ENCODE data around the gene SLC35G2.
A peak's percentile ranks its signal among the peaks of the same experiment; 100 is the strongest.
"Not testable (repeated sequence)": the region's sequence is repeated elsewhere in the genome, so short reads cannot be mapped to it uniquely, and the experiment has no call there.

SLC35G2 gene

DNA sequence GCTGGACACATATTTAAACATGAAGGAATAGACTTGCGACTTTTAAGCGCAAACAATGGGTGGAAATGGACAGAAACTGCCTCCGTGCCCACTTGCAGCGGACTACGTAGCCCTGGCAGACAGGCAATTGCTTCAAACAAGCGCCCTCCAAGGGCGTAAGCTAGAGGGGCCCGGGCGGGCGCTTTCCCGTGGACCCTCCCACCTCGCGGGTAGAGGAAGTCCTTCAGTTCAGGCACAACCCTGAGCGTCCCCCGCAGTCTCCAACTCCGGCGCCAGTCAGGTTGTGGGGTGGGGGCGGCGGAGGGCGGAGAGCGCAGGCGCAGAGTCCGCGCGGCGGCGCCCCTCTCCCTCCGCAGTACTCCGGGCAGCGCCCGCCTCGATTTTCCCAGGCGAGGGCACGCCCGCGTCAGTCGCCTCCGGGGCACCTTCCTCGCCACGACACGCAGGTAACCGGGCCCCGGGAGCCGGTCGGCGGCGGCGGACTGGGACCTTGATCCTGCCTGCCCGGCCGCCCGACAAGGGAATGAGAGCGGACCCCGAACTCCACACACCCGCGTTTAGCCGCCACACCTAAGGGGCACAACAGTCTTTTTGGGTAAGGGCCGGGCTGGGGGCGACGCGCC, at the start of gene SLC35G2:
Gene SLC35G2, plus strand, starts transcription at position 358 of the 623 bp plus-strand sequence. CDS start 35,335 bp downstream, outside the sequence.
- Mint-ChIP-seq H3K4me1 (ENCODE audit: low read depth) (peaks cover 23% of the 10 kb centered on the region), H3K27ac (peak within 1 kb of the TSS; percentile 83), H3K4me3 (peak within 1 kb of the TSS; percentile 82), H3K9me3 (peaks cover 2% of the 10 kb centered on the region), H3K36me3 (ENCODE audit: low read depth) (no peaks in the 10 kb centered on the region), H3K27me3 (peaks cover 57% of the 10 kb centered on the region)
- DNase-seq = peak; percentile 59

GRCh38 chr3:136772709-136773108, 46.2 kb upstream of the SLC35G2 start:
- Mint-ChIP-seq H3K27ac (no peak overlapping the region), H3K36me3 (ENCODE audit: low read depth) (no peaks in the 10 kb centered on the region), H3K4me1 (ENCODE audit: low read depth) (no peaks in the 10 kb centered on the region), H3K9me3 (no peaks in the 10 kb centered on the region), H3K27me3 (no peaks in the 10 kb centered on the region), H3K4me3 (no peak overlapping the region)
- DNase-seq = no peak

GRCh38 chr3:136778865-136779264, 40.1 kb upstream of the SLC35G2 start:
- H3K27me3 Mint-ChIP-seq = no peaks in the 10 kb centered on the region
- H3K4me3 Mint-ChIP-seq = no peak overlapping the region
- H3K9me3 Mint-ChIP-seq = no peaks in the 10 kb centered on the region
- no peaks in the 10 kb centered on the region for H3K36me3 Mint-ChIP-seq (ENCODE audit: low read depth)
- H3K4me1 Mint-ChIP-seq (ENCODE audit: low read depth) = no peaks in the 10 kb centered on the region
- DNase-seq = no peak
- no peak overlapping the region for H3K27ac Mint-ChIP-seq

- Mint-ChIP-seq H3K9me3 (no peaks in the 10 kb centered on the region), H3K4me3 (no peak overlapping the region), H3K4me1 (ENCODE audit: low read depth) (no peaks in the 10 kb centered on the region), H3K36me3 (ENCODE audit: low read depth) (no peaks in the 10 kb centered on the region), H3K27ac (no peak overlapping the region), H3K27me3 (no peaks in the 10 kb centered on the region)
- DNase-seq = no peak
Measured at GRCh38 chr3:136780741-136781140, 38.2 kb upstream of the SLC35G2 start.

DNA sequence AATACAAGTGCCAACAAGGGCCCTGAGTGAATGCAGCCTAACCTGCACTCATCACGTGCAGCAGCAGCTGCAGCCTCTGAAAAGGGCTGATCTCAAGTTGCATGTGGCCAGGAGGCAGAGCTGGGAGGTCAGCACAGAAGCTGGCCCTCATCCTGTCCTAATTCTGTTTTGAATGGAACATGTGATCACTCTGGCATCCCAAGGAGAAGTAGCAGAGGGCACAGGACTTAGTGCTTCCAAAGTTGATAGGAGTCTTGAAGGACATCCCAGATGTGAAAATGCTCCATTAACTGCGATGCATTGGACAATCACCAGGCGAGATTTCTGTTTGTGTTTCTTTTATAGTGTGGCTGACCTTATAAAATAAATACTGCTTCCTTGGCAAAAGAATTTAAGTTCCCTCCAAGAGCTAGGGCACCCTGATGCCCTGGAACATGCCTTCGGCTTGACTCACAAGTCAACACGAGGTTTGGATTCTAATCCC, 35.2 kb upstream of the SLC35G2 start:
- Mint-ChIP-seq H3K36me3 (ENCODE audit: low read depth) (no peaks in the 10 kb centered on the region), H3K9me3 (no peaks in the 10 kb centered on the region), H3K27ac (no peak overlapping the region), H3K27me3 (no peaks in the 10 kb centered on the region), H3K4me3 (no peak overlapping the region), H3K4me1 (ENCODE audit: low read depth) (peaks cover 15% of the 10 kb centered on the region)
- DNase-seq = no peak

GRCh38 chr3:136787349-136787748, 31.6 kb upstream of the SLC35G2 start:
- Mint-ChIP-seq H3K27ac (peak overlapping the region; percentile 75), H3K27me3 (no peaks in the 10 kb centered on the region)

DNA sequence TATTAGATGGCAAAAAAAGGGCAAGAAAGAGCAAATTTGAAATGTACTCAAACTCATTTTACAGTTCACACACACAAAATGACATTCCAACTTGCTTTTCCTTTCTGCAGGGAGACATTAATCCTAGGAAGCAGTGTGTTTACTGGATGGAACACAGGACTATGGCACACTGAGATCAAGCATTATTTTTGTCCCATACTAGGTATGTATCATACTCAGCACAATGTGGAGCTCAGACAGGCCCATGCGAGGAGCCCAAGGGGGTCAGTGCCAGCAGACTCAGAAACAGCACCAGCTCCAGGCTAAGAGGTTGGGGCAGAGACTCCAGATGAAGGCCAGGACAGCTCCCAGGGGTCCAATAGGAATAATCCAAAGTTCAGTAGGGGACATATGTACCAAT, 30.8 kb upstream of the SLC35G2 start:
- Mint-ChIP-seq H3K4me3 (no peak overlapping the region), H3K27me3 (no peaks in the 10 kb centered on the region), H3K9me3 (no peaks in the 10 kb centered on the region), H3K27ac (no peak overlapping the region), H3K4me1 (ENCODE audit: low read depth) (peaks cover 15% of the 10 kb centered on the region), H3K36me3 (ENCODE audit: low read depth) (no peaks in the 10 kb centered on the region)
- no peak for DNase-seq

More at GRCh38 chr3:136787349-136787748, 31.6 kb upstream of the SLC35G2 start:
- H3K4me1 Mint-ChIP-seq (ENCODE audit: low read depth) = peaks cover 15% of the 10 kb centered on the region
- no peaks in the 10 kb centered on the region for H3K36me3 Mint-ChIP-seq (ENCODE audit: low read depth)
- DNase-seq = no peak
- no peaks in the 10 kb centered on the region for H3K9me3 Mint-ChIP-seq
- H3K4me3 Mint-ChIP-seq = no peak overlapping the region

DNA sequence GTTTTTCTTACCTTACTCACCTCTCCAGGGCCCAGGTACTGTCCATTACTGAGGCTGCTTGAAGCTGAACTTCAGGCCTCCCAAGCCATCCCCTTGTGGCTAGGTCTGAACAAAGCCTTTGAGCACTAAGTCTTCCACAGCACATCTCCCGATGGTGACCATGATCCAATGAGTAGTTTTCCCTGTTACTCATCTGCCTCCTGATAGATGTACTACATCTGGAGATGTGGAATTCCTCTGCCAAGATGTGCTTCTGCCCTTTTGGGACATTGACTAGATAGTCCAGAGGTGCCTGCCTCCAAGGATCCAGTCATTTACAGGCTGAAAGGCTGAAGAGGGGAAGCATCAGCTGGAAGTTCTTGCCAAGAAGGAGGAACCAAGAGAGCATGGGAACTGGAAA, 28.9 kb upstream of the SLC35G2 start:
- Mint-ChIP-seq H3K36me3 (ENCODE audit: low read depth) (no peaks in the 10 kb centered on the region), H3K27ac (no peak overlapping the region), H3K27me3 (peaks cover 3% of the 10 kb centered on the region), H3K9me3 (no peaks in the 10 kb centered on the region), H3K4me3 (no peak overlapping the region), H3K4me1 (ENCODE audit: low read depth) (peaks cover 15% of the 10 kb centered on the region)
- no peak for DNase-seq

DNA sequence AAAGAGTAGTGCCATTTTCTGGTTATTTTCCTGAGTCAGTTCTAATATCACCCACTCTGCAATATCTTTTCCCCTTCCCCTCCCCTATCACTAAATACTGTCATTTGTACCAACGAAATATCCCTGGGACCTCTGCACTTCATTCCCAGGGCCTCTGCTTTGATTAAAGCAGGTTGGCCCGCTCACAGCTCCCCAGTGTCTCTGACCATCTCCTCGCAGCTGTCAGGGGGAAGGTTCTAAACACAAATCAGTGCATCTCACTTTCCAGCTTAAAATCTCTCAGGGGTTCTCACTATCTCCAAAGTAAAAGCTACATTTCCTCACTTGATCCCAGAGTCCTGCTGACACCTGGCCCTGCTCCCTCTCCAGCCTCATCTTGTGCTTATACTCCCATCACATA, 28.1 kb upstream of the SLC35G2 start:
- DNase-seq = no peak
- Mint-ChIP-seq H3K27ac (no peak overlapping the region), H3K36me3 (ENCODE audit: low read depth) (no peaks in the 10 kb centered on the region), H3K27me3 (peaks cover 3% of the 10 kb centered on the region), H3K9me3 (no peaks in the 10 kb centered on the region), H3K4me1 (ENCODE audit: low read depth) (peaks cover 15% of the 10 kb centered on the region), H3K4me3 (no peak overlapping the region)

DNA sequence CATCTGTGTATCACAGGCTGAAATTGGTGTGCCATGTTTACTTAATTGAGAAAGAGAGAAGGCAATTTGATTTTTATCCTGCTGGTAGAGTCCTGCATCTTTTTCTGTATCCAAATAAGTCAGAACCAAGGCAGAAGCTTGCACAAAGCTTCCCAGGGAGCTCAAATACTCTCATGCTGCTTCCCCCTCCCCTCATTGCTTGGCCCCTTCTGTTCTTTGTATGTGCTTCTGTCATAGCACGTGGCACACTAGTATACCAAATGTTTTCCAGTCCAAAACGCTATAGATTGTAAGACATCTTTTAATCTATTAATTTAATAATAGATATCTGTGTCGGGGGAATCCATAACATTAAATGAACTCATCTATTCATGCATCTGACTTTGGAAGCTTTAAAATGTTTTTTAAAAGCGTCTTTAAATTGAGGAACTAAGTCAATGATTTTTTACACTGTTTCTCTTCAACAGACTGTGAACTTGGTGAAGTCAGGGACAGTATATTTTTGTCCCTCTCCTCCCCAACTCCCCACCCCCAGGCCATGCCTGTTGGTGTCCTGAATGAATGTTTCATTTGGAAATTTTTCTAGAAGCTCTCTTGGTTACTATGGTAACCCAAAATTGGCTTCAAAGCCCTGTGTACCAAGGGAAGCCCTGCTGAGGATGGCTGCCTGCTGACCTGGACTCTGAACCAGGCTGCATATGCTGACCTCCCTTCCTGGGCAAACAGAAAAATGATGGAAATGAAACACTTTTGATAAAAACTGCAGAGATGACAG, 26.2 kb upstream of the SLC35G2 start:
- Mint-ChIP-seq H3K4me3 (no peak overlapping the region), H3K27ac (no peak overlapping the region), H3K4me1 (ENCODE audit: low read depth) (no peaks in the 10 kb centered on the region), H3K36me3 (ENCODE audit: low read depth) (no peaks in the 10 kb centered on the region), H3K27me3 (peaks cover 3% of the 10 kb centered on the region), H3K9me3 (no peaks in the 10 kb centered on the region)
- DNase-seq = no peak

- not testable (repeated sequence) for H3K4me3 Mint-ChIP-seq; H3K27ac Mint-ChIP-seq; H3K36me3 Mint-ChIP-seq (ENCODE audit: low read depth); H3K4me1 Mint-ChIP-seq (ENCODE audit: low read depth); H3K9me3 Mint-ChIP-seq; H3K27me3 Mint-ChIP-seq; DNase-seq
Measured at GRCh38 chr3:136801146-136801545, 17.8 kb upstream of the SLC35G2 start.

GRCh38 chr3:136802481-136802996, 16.4 kb upstream of the SLC35G2 start:
- Mint-ChIP-seq H3K4me1 (ENCODE audit: low read depth) (peaks cover 3% of the 10 kb centered on the region), H3K4me3 (no peak overlapping the region), H3K9me3 (no peaks in the 10 kb centered on the region), H3K36me3 (ENCODE audit: low read depth) (no peaks in the 10 kb centered on the region), H3K27me3 (no peaks in the 10 kb centered on the region), H3K27ac (no peak overlapping the region)
- no peak for DNase-seq

GRCh38 chr3:136804141-136804540, 14.8 kb upstream of the SLC35G2 start:
- Mint-ChIP-seq H3K9me3 (no peaks in the 10 kb centered on the region), H3K4me3 (no peak overlapping the region), H3K27me3 (no peaks in the 10 kb centered on the region), H3K27ac (no peak overlapping the region), H3K36me3 (ENCODE audit: low read depth) (no peaks in the 10 kb centered on the region), H3K4me1 (ENCODE audit: low read depth) (no peaks in the 10 kb centered on the region)
- DNase-seq = no peak

DNA sequence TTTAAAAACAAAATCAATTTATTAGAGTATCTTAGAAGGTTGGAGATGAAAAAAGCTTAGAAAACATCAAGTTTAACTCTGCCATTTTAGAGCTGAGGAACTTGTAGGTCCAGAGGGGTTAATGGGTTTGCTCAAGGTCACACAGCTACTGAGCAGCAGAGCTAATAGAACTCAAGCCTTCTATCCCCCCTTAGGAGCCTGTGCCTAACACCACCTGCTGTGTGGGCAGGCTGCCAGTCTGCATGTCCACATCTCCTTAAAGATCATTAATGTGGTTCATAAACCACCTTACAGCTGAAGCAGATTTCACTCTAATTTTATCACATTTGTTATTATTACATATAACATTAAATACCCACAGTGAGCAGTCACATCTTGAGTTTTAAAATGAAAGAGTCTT, 14.1 kb upstream of the SLC35G2 start:
- no peaks in the 10 kb centered on the region for H3K4me1 Mint-ChIP-seq (ENCODE audit: low read depth)
- no peaks in the 10 kb centered on the region for H3K36me3 Mint-ChIP-seq (ENCODE audit: low read depth)
- no peak overlapping the region for H3K27ac Mint-ChIP-seq
- no peaks in the 10 kb centered on the region for H3K9me3 Mint-ChIP-seq
- H3K4me3 Mint-ChIP-seq = no peak overlapping the region
- no peak for DNase-seq
- H3K27me3 Mint-ChIP-seq = no peaks in the 10 kb centered on the region

DNA sequence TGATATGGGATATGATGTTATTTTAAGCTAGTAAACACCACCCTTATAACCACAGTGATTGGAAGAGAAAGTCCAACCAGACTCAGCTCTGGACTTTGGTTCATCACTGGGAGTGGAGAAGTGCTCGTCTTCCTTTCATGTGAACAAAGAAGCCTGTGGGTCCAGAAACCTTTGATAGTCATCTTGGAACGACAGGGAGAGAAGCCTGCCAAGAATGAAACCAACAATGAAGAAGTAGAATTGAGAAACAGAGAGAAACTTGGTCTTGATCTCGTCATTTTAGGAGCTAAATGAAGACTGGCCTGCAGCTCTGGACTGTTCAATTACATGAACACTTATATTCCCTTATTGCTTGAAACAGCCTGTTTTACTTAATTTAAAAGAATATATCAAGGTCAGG, 13.1 kb upstream of the SLC35G2 start:
- DNase-seq = no peak
- no peak overlapping the region for H3K27ac Mint-ChIP-seq
- no peak overlapping the region for H3K4me3 Mint-ChIP-seq
- H3K9me3 Mint-ChIP-seq = no peaks in the 10 kb centered on the region
- no peaks in the 10 kb centered on the region for H3K4me1 Mint-ChIP-seq (ENCODE audit: low read depth)
- H3K27me3 Mint-ChIP-seq = no peaks in the 10 kb centered on the region
- H3K36me3 Mint-ChIP-seq (ENCODE audit: low read depth) = no peaks in the 10 kb centered on the region
